C4-2B (cell line): Measurements from ENCODE around the gene ASCC3.
"Not testable (repeated sequence)": the region's sequence is repeated elsewhere in the genome, so short reads cannot be mapped to it uniquely, and the experiment has no call there.

ENCODE experiments used
- H3K27ac ChIP-seq: fragments of 450-650 bp; 2 replicates; pipeline ENCODE4 v1.5.1; 2017
- CTCF ChIP-seq: fragments of 450-650 bp; conservative IDR thresholded peaks from 2 replicates; pipeline ENCODE4 v1.5.1; 2017; ENCODE audit warnings: mild to moderate bottlenecking
- ZFX ChIP-seq: fragments of 450-650 bp; IDR thresholded peaks from 2 replicates; pipeline ENCODE4 v1.6.1; 2017

The ASCC3 gene

DNA sequence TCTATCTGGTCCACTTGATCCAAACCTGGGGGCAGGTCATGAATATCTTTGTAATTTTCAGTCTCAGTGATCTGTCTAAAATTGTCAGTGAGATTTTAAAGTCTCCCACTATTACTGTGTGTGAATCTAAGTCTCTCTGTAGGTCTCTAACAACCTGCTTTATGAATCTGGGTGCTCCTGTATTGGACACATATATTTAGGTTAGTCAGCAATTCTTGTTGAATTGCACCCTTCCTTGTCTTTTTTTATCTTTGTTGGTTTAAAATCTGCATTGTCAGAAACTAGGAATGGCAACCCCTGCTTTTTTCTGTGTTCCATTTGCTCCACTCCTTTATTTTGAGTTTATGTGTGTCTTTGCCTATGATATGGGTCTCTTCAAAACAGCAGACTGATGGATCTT, 140.7 kb downstream of the ASCC3 start:
- TF ChIP-seq CTCF (no peak), ZFX (no peak)

GRCh38 chr6:100737720-100738119, 143.4 kb downstream of the ASCC3 start:
- not testable (repeated sequence) for H3K27ac ChIP-seq

More for the DNA sequence above, 140.7 kb downstream of the ASCC3 start:
- H3K27ac ChIP-seq: no peak overlapping the region

GRCh38 chr6:100731411-100731810, 149.7 kb downstream of the ASCC3 start:
- no peak for TF ChIP-seq CTCF
- TF ChIP-seq ZFX: no peak
- H3K27ac ChIP-seq: no peak overlapping the region

- TF ChIP-seq ZFX (no peak), CTCF (no peak)
- H3K27ac ChIP-seq: no peak overlapping the region
These were observed 150.8 kb downstream of the ASCC3 start for GRCh38 chr6:100730001-100730980.

GRCh38 chr6:100726666-100727065, 154.5 kb downstream of the ASCC3 start:
- no peak overlapping the region for H3K27ac ChIP-seq
- TF ChIP-seq CTCF: no peak
- TF ChIP-seq ZFX: no peak

- no peak overlapping the region for H3K27ac ChIP-seq
- TF ChIP-seq ZFX (no peak), CTCF (no peak)
These were observed 156.4 kb downstream of the ASCC3 start for GRCh38 chr6:100724696-100725095.

GRCh38 chr6:100724222-100724621, 156.9 kb downstream of the ASCC3 start:
- no peak for TF ChIP-seq CTCF
- H3K27ac ChIP-seq: no peak overlapping the region

- no peak overlapping the region for H3K27ac ChIP-seq
- TF ChIP-seq CTCF (no peak), ZFX (no peak)
These were observed 159.9 kb downstream of the ASCC3 start for GRCh38 chr6:100721256-100721655.
